Fibroblast of peridontal ligament (primary cell): ENCODE results near the gene CBY3.
"Not testable (repeated sequence)": the region's sequence is repeated elsewhere in the genome, so short reads cannot be mapped to it uniquely, and the experiment has no call there.

ENCODE experiments used
- DNase-seq: peaks from one replicate; pipeline ENCODE4 v3.0.0-alpha.2; 2010; ENCODE audit errors: extremely low read depth

Gene CBY3

DNA sequence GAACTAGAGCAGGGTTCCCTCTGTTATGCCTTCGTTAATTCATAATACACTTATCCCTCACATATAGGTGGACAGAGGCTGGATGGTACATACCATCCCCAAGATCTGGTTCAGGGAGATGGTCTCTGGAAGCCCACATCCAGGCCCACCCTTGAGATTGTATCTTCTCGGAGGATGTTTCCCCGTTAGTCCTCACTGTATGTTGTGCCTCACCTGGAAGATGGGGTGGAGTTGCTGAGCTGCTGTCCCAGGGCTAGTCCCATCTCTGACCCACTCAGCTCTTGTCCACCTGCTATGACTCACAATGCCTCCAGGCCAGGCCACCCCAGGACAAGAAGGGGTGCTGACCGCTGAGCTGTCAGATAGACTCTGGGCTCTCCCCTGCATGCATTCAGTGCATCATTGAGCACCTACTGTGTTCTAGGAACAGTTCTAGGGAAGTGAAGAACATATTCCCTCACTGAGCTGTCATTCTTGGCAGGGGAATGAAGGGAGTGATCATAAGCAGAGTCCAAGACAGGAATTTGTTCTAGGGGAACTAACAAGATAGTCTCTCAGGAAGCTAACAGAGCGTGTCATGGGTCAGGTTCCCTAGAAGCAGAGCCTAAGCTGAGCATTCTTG lies at the start of gene CBY3:
CBY3 (minus strand) TSS at position 255 of the 622 bp plus-strand sequence; CDS start at position 139, 116 bp downstream.
- DNase-seq: no peak

GRCh38 chr5:179730356-179730755 lies 49.5 kb upstream of the CBY3 start:
- no peak for DNase-seq

GRCh38 chr5:179729727-179730126 lies 48.9 kb upstream of the CBY3 start:
- no peak for DNase-seq

GRCh38 chr5:179729303-179729702 lies 48.5 kb upstream of the CBY3 start:
- DNase-seq: no peak

GRCh38 chr5:179727106-179727505 lies 46.3 kb upstream of the CBY3 start:
- DNase-seq: no peak

DNA sequence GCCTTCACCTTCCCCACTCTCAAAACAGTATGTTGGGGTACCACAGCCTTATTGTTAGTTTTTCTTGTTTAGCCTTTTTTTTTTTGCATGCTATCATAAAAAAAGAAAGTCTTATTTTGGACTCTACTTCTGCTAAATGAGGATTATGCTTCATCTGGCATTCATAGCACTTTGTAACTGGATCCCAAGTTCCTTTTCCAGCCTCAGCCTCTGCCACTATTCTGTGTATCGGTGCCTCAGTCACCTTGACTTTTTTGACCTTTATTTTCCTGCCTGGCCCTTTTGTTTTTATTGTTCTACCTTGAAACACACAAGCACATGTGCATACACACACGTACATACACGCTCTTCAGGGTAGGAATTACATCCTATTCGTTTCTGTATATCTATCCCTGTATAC lies 43.3 kb upstream of the CBY3 start:
- no peak for DNase-seq

- no peak for DNase-seq
Measured at GRCh38 chr5:179720222-179720621, 39.4 kb upstream of the CBY3 start.

DNA sequence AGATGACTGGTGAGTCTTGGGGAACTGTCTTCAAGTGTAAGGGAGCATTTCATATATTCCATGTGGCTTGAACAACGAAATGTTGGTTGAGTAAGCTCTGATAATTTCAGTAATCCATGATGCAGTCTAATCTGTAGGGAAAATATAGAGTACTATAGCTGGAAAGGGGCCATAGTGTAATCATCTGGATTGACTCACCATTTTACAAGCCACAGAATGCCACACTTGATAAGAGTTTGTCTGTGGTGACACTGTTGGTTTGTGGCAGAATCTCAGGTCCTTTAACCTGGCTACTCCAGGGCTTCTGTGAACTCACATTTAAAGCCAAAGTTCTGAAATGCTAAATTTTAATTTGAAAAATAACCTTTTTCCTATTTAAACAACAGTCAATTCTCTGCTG lies 35.5 kb upstream of the CBY3 start:
- DNase-seq: no peak

GRCh38 chr5:179700401-179700918 lies 19.6 kb upstream of the CBY3 start:
- DNase-seq: no peak

DNA sequence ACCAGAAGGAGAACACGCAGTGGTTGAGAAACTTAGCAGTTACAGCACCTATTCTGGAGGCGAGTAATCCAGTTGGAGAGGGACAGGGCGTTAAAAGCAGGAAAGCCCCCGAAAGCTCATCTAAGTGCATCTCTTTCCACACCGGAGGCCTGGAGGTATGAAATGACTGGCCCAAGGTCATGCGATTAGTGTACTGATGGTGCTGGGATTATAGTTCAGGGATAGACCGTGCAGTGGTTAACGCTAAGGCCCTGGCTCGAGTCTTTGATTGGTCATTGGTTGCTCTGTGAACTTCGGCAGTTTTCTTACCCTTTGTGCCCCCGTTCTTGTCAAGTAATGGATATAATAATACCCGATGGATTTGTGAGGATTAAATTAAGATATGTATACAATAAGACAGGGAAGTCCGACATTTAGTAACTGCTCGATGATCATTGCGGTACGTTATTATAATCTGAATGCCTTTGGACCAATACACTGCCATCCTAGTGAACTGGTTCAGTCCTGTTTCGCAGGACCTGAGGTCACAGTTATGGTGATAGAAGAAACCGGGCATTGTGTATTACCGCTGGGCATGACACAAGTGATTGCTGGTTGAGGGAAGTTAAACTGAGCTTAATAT lies 18.9 kb upstream of the CBY3 start:
- peak; percentile 48 for DNase-seq

DNA sequence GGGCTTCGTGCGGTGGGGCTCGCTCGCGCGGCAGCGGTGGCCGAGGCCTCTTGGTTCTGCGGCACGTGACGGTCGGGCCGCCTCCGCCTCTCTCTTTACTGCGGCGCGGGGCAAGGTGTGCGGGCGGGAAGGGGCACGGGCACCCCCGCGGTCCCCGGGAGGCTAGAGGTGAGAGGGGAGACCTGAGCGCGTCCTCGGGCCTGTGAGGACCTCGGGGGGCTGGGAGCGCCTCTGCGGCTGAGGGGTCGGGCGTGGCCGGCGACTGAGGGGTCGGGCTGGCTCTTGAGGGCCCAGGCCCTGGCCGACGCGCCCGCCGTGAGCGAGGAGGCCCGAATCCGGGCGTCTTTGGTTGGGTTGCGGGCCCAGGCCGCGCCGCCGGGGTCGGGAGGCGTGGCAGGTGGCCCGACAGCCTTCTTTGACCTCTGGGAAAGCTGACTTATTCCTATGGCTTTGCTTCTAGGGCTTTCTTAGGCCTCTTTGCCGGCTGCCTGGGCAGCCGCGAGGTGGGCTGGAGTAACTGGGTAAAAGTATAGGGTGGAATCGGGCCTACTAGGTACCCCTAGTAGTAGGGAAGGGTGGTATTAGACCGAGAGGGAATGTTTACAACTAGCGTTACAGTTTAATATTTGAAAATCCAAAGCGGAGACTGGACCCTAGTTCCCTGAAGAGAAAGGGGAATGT lies 18.2 kb upstream of the CBY3 start, which contains the start of gene CANX:
CANX (plus strand) TSS at position 33 of the 681 bp plus-strand sequence. CDS start 6,715 bp downstream, outside the sequence.
- peak; percentile 14 for DNase-seq

DNA sequence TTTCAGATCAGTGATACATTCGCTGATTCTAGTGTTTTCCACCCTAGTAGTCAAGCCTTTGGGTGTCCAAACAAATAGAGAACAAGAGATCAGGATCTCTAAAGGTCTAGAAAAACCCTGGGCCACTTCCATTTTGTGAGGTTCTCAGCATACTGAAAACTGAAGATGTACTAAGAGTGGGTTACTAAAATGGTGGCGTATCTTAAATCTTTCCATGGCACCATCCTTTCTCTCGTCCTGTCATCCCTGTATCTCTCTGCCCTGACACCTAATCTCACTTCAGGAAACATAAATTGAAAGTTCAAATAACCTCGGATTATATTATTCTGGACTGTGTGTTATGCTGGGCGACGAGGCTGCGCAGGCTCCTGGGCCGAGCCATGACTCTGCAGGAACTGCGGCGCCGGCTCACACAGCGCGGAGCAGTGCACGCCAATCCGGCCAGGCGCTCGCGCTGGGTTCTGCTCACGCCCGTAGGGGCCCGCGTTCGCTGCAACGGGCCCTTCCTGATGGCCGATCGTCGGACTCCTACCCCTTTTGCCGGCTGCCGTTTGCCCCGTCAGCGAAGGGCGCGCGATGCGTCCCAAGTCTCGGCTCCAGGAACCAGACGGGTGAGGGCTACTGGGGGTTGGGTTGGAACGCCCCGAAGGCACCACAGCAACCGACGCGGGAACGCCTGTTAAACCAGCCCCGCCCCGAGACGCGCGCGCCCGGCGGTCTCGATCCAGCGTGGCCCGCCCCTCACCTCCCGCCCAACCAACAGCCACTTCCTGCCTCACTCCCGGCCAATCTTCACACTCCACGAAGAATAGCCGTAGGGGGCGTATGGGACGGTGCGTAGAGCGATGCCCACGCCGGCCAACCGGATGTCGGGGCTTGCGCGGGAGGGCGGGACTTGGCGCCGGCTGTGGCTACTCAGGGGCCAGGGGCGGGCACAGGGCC lies 17.4 kb upstream of the CBY3 start:
- peak; percentile 98 for DNase-seq

- DNase-seq: not testable (repeated sequence)
Measured at GRCh38 chr5:179697543-179697942, 16.7 kb upstream of the CBY3 start.

- DNase-seq: no peak
Measured at GRCh38 chr5:179697108-179697507, 16.3 kb upstream of the CBY3 start.

GRCh38 chr5:179696603-179697002 lies 15.8 kb upstream of the CBY3 start:
- no peak for DNase-seq

GRCh38 chr5:179694561-179694960 lies 13.7 kb upstream of the CBY3 start:
- no peak for DNase-seq

GRCh38 chr5:179689212-179689611 lies 8.4 kb upstream of the CBY3 start:
- DNase-seq: not testable (repeated sequence)

DNA sequence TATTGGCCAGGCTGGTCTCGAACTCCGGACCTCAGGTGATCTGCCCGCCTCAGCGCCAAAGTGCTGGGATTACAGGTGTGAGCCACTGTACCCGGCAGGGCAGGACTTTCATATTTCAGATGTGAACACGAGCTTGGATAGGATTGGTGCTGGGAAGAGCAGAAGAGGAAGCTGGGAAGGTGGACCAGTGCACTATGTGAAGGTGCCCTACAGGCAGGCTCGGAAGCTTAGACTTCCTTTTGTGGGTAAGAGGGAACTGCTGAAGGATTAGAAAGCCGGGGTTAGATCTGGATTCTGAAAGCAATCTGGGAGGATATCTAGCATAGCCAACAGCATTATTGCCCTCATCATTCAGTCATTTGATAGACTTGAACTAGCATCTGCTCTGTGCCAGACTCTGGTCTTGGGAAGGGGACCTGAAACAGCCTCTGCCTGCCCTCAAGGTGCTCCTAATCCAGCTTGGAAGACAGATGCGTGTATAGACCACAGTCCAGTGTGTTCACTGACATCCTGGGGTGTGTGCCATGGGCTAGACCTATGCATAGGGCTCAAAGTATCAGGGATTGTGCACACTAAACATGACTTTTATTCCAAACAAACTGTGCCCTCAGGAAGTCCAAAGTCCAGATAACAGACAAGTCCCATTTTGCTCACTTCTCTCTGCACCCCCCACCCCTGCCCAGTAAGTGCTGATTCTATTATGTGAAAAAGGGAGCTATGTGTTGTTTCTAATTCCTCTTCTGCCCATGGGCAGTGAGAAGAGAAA lies 637 bp downstream of the CBY3 start:
- no peak for DNase-seq

GRCh38 chr5:179679014-179679674 lies 1.7 kb downstream of the CBY3 start:
- DNase-seq: peak; percentile 49
